BE2C (cell line): Measurements from ENCODE around the gene TMEM115.

Experiments used
- DNase-seq: peaks from one replicate; pipeline ENCODE4 v3.0.0-alpha.2; 2020
- H3K27me3 ChIP-seq: fragments of 250-450 bp; sonication (Bioruptor Pico); 2 replicates; pipeline ENCODE4 v1.5.1; 2020; ENCODE audit warnings: mild to moderate bottlenecking
- H3K36me3 ChIP-seq: fragments of 250-450 bp; sonication (Bioruptor Pico); 2 replicates; pipeline ENCODE4 v1.5.1; 2020; ENCODE audit warnings: mild to moderate bottlenecking
- H3K4me1 ChIP-seq: fragments of 250-450 bp; sonication (Bioruptor Pico); 2 replicates; pipeline ENCODE4 v1.5.1; 2020
- H3K4me3 ChIP-seq: 2 replicates; pipeline ENCODE4 v1.5.1; 2011; ENCODE audit warnings: low read depth, low read length
- H3K9me3 ChIP-seq: fragments of 250-450 bp; sonication (Bioruptor Pico); 2 replicates; pipeline ENCODE4 v1.5.1; 2020
- CTCF ChIP-seq: IDR thresholded peaks from 2 replicates; pipeline ENCODE4 v1.5.1; 2012; ENCODE audit warnings: mild to moderate bottlenecking, low read depth, low read length

Gene TMEM115

GRCh38 chr3:50373146-50374051 lies 14.1 kb upstream of the TMEM115 start:
- H3K9me3 ChIP-seq: no peaks in the 10 kb centered on the region
- peaks cover 18% of the 10 kb centered on the region for H3K36me3 ChIP-seq
- DNase-seq: no peak
- H3K4me3 ChIP-seq: no peak overlapping the region
- peaks cover 28% of the 10 kb centered on the region for H3K4me1 ChIP-seq
- no peak for TF ChIP-seq CTCF
- no peaks in the 10 kb centered on the region for H3K27me3 ChIP-seq

GRCh38 chr3:50372349-50372748 lies 13.0 kb upstream of the TMEM115 start:
- Histone ChIP-seq H3K36me3 (peaks cover 9% of the 10 kb centered on the region), H3K9me3 (no peaks in the 10 kb centered on the region), H3K4me3 (no peak overlapping the region), H3K27me3 (no peaks in the 10 kb centered on the region), H3K4me1 (peaks cover 28% of the 10 kb centered on the region)
- TF ChIP-seq CTCF: peak; percentile 21; the same call in 1 of the 2 replicates
- DNase-seq: peak; percentile 66

- H3K4me3 ChIP-seq: no peak overlapping the region
- no peaks in the 10 kb centered on the region for H3K9me3 ChIP-seq
- peaks cover 28% of the 10 kb centered on the region for H3K4me1 ChIP-seq
- no peak for TF ChIP-seq CTCF
- H3K27me3 ChIP-seq: no peaks in the 10 kb centered on the region
- DNase-seq: no peak
- peaks cover 7% of the 10 kb centered on the region; the same call in 1 of the 2 replicates for H3K36me3 ChIP-seq
Measured at GRCh38 chr3:50371133-50371685, 11.9 kb upstream of the TMEM115 start.

GRCh38 chr3:50370594-50370993 lies 11.3 kb upstream of the TMEM115 start:
- DNase-seq: peak; percentile 63
- TF ChIP-seq CTCF: peak; percentile 46
- peaks cover 28% of the 10 kb centered on the region for H3K4me1 ChIP-seq

GRCh38 chr3:50369012-50369670 lies 9.8 kb upstream of the TMEM115 start:
- peaks cover 5% of the 10 kb centered on the region; the same call in 1 of the 2 replicates for H3K36me3 ChIP-seq
- DNase-seq: no peak
- no peaks in the 10 kb centered on the region for H3K9me3 ChIP-seq
- H3K27me3 ChIP-seq: no peaks in the 10 kb centered on the region
- peaks cover 28% of the 10 kb centered on the region for H3K4me1 ChIP-seq
- no peak for TF ChIP-seq CTCF
- H3K4me3 ChIP-seq: no peak overlapping the region

More at GRCh38 chr3:50370594-50370993, 11.3 kb upstream of the TMEM115 start:
- Histone ChIP-seq H3K4me3 (no peak overlapping the region), H3K27me3 (no peaks in the 10 kb centered on the region), H3K36me3 (peaks cover 2% of the 10 kb centered on the region; the same call in 1 of the 2 replicates), H3K9me3 (no peaks in the 10 kb centered on the region)

- no peak for DNase-seq
- Histone ChIP-seq H3K9me3 (no peaks in the 10 kb centered on the region), H3K27me3 (no peaks in the 10 kb centered on the region), H3K4me1 (peaks cover 5% of the 10 kb centered on the region), H3K36me3 (peaks cover 4% of the 10 kb centered on the region; the same call in 1 of the 2 replicates), H3K4me3 (no peak overlapping the region)
- TF ChIP-seq CTCF: no peak
Measured at GRCh38 chr3:50365842-50366220, 6.5 kb upstream of the TMEM115 start.
